Heart left ventricle (tissue), 16 donors: ENCODE data around the gene APMAP. TPM values are rescaled to one million over a fixed set of nuclear protein-coding genes. Genes with fewer than 3 reads are reported as not detected.
A peak's percentile ranks its signal among the peaks of the same experiment; 100 is the strongest.

Experiments used
- ATAC-seq, 4 donors: fragments of 200-7000 bp; cut with Tn5 transposase; one replicate each; pipeline ENCODE4 v1.9.1; 2020 to 2022; ENCODE audit warnings: moderate library complexity in 4 of 4, mild to moderate bottlenecking in 3 of 4, moderate number of reproducible peaks in 1 of 4
- DNase-seq, 5 donors: peaks; one replicate each; pipeline ENCODE4 v3.0.0-alpha.2; 2020
- H3K27ac ChIP-seq, 12 donors: fragments of 200-600 bp; sonication (generic) in 4 of 12; one replicate each; pipeline versions ENCODE4 v1.5.0 to v1.8.0; 2016 to 2022; ENCODE audit warnings: mild to moderate bottlenecking in 2 of 12
- H3K27me3 ChIP-seq, 9 donors: fragments of 200-600 bp; sonication (generic) in 2 of 9; one replicate each; pipeline versions ENCODE4 v1.5.1 to v1.8.0; 2016 to 2022; ENCODE audit warnings: mild to moderate bottlenecking in 3 of 9
- H3K36me3 ChIP-seq, 9 donors: fragments of 200-600 bp; sonication (generic) in 2 of 9; one replicate each; pipeline versions ENCODE4 v1.5.0 to v1.8.0; 2018 to 2022; ENCODE audit warnings: mild to moderate bottlenecking in 2 of 9
- H3K4me1 ChIP-seq, 12 donors: fragments of 200-600 bp; sonication (generic) in 4 of 12; one replicate each; pipeline versions ENCODE4 v1.5.0 to v1.8.0; 2016 to 2022; ENCODE audit warnings: mild to moderate bottlenecking in 3 of 12
- H3K4me3 ChIP-seq, 12 donors: fragments of 200-600 bp; sonication (generic) in 4 of 12; one replicate each; pipeline versions ENCODE4 v1.5.0 to v1.8.0; 2017 to 2022; ENCODE audit warnings: mild to moderate bottlenecking in 9 of 12, moderate library complexity in 4 of 12
- H3K9me3 ChIP-seq, 12 donors: fragments of 200-600 bp; sonication (generic) in 4 of 12; one replicate each; pipeline versions ENCODE4 v1.5.0 to v1.8.0; 2016 to 2022; ENCODE audit warnings: mild to moderate bottlenecking in 1 of 12
- CTCF ChIP-seq, 12 donors: fragments of 200-600 bp; sonication (generic) in 4 of 12; IDR thresholded peaks; one replicate each; pipeline versions ENCODE4 v1.5.0 to v1.8.0; 2018 to 2022; ENCODE audit warnings: antibody characterized with exemption in 12 of 12, mild to moderate bottlenecking in 5 of 12
- POLR2A ChIP-seq, 2 donors: fragments of 450-650 bp; IDR thresholded peaks; one replicate each; pipeline ENCODE4 v1.6.1; 2017; ENCODE audit warnings: antibody characterized with exemption in 2 of 2, mild to moderate bottlenecking in 2 of 2, moderate library complexity in 2 of 2
- WGBS, 4 donors: extraction: QIAGEN DNeasy Blood & Tissue Kit in 2 of 4; methylation state at CpG; one replicate each; pipeline versions ENCODE4 v1.1.5 to v1.1.7; 2013 to 2018; 5-methylcytosine and 5-hydroxymethylcytosine counted together
- intact Hi-C, 10 donors: fragments of 100-400 bp; cut with DNase I; formaldehyde crosslinking; loops; one replicate each; pipeline versions ENCODE4 v1.11.1 to v1.14.2; 2022
- polyA plus RNA-seq, 2 donors: library from polyadenylated mRNA; stranded (reverse); fragments of 200-250 nt; gene quantifications; one replicate each; pipeline ENCODE4 v1.2.3, GENCODE V29; 2013
- total RNA-seq, 9 donors: library from RNA; depleted of rRNA in 2 of 9; stranded (reverse); fragments of >200 nt in 2 of 9; fragmentation: NEBNext Ultra II Directional in 3 of 9; extraction: Animal tissue kit (Norgen Biotek cat#: 25700) in 3 of 9; gene quantifications; one replicate each; pipeline versions ENCODE4 v1.1.0 to v1.2.4, GENCODE V29; 2016 to 2023
- donor health status: ischemic (EF 13 %, LVEDD 7.1; RV severe dilation, severe dysfunction).
- donor health status: healthy with polysubstance abuse.
- donor health status: DM: no; HTN: yes; CAD: no.
- donor health status: DM: no; HTN: no; CAD: no.
- donor health status: ischemic (EF 25% LVEDD 6.9; RV normal size, moderate dysfunction).
- donor health status: ischemic (EF 25% LVEDD 5.7; RV mildly dilated, moderate dysfunction).
- donor health status: healthy.
- donor health status: DM: yes; HTN: yes; CAD: no.
- donor health status: ischemic (EF 35%, LVEDD 5.7; RV mildly dilated, moderate dysfunction).
- donor health status: nonischemic (EF 11% LVEDD 7.7; RV severe dilation, severe dysfunction).
- donor health status: DM: yes; HTN: yes; CAD: no.
- donor health status: PGD.
- donor health status: ischemic (EF 29% LVEDD 5.4; RV normal size, mild dysfunction).
- donor health status: nonischemic (EF 23%, LVEDD 6.1; RV moderate dilation, normal function).

APMAP gene
- total and polyA plus RNA-seq, 11 donors: 16.2 to 61.3 (median 31.9) TPM

DNA sequence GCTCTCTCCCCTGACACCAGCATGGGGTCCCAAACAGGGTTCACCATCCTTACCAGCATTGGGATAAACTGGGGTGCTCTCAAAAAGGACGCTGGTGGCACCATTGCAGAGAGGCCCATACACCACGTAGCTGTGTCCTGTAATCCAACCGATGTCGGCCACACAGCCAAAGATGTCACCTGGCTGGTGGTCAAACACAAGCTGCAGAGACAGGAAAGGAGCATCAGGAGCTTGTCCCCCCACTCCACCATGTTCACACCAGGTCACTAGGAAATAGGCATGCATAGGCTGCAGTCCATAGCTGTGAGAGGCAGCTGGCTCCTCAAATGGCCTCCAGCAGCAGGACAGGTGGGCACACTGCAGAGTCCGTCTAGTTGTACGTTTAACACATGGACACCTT is 28.8 kb upstream of the APMAP start:
- Histone ChIP-seq H3K27me3 (no peaks in the 10 kb centered on the region), H3K27ac (peak overlapping the region in 6 of 12 donors; percentile 11 to 71 (median 46)), H3K4me1 (peaks cover 0 to 71% (median 21%) of the 10 kb centered on the region in 12 donors), H3K4me3 (no peak overlapping the region), H3K36me3 (peaks cover 0 to 71% (median 48%) of the 10 kb centered on the region in 9 donors), H3K9me3 (no peaks in the 10 kb centered on the region)
- WGBS, 4 donors: 91 to 94% (median 93%) methylated on average over 5 to 6 of the region's 6 CpGs
- no peak for TF ChIP-seq POLR2A (IDR thresholded peaks at IDR 0.05)
- no peak for TF ChIP-seq CTCF (IDR thresholded peaks at IDR 0.05)
- DNase-seq: peak in 2 of 5 donors; percentile 9 to 17
- ATAC-seq: no peak
- intact Hi-C loops: loop anchor here in 1 of 10 donors (5.0 kb wide), 1 partner anchor 36 kb away; the partner anchor contains the start of gene ACSS1

DNA sequence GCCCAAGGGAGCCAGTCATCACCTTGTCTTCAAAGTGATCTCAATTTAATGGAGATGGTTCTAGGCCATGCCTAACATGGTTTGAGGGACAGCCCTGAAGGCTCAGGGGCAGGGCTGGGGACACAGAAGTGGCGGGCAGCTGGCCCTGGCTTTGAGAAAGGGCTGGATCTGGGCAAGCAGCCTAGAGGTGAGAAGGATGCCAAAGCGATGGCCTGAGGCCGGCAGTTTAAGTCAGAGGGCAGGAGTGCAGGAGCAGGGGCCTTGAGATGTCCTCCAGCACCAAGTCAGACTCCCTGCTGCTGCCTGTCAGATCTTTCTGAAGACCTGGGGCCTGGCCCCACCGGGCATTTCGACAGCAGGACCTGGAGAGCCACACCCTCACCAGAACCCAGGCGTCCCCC is 28.4 kb upstream of the APMAP start:
- H3K36me3 ChIP-seq: peaks cover 0 to 75% (median 53%) of the 10 kb centered on the region in 9 donors
- no peak overlapping the region for H3K4me3 ChIP-seq
- intact Hi-C loops: loop anchor here in 1 of 10 donors (5.0 kb wide), 1 partner anchor 36 kb away; the partner anchor contains the start of gene ACSS1
- H3K9me3 ChIP-seq: no peaks in the 10 kb centered on the region
- H3K4me1 ChIP-seq: peaks cover 0 to 66% (median 19%) of the 10 kb centered on the region in 12 donors
- peak; percentile 53 to 79 (median 76) for ATAC-seq
- H3K27ac ChIP-seq: peak overlapping the region in 6 of 12 donors; percentile 11 to 71 (median 46)
- H3K27me3 ChIP-seq: no peaks in the 10 kb centered on the region
- DNase-seq: peak in 3 of 5 donors; percentile 31 to 73 (median 73)
- 58 to 68% (median 66%) methylated on average over 6 of the region's 6 CpGs for WGBS, 4 donors
- no peak for TF ChIP-seq POLR2A (IDR thresholded peaks at IDR 0.05)
- TF ChIP-seq CTCF (IDR thresholded peaks at IDR 0.05): no peak

GRCh38 chr20:25020345-25020744 is 27.8 kb upstream of the APMAP start:
- intact Hi-C loops: loop anchor here in 1 of 10 donors (5.0 kb wide), 1 partner anchor 37 kb away; the partner anchor contains the start of gene ACSS1
- no peak for TF ChIP-seq CTCF (IDR thresholded peaks at IDR 0.05)
- TF ChIP-seq POLR2A (IDR thresholded peaks at IDR 0.05): no peak
- 93 to 96% (median 94%) methylated on average over 5 of the region's 5 CpGs for WGBS, 4 donors
- peaks cover 0 to 61% (median 17%) of the 10 kb centered on the region in 12 donors for H3K4me1 ChIP-seq
- H3K27ac ChIP-seq: peak overlapping the region in 4 of 12 donors; percentile 33 to 71 (median 54)
- H3K36me3 ChIP-seq: peaks cover 0 to 78% (median 58%) of the 10 kb centered on the region in 9 donors
- H3K4me3 ChIP-seq: no peak overlapping the region
- no peaks in the 10 kb centered on the region for H3K9me3 ChIP-seq
- no peaks in the 10 kb centered on the region for H3K27me3 ChIP-seq
- ATAC-seq (no peak), DNase-seq (peak in 2 of 5 donors; percentile 8 to 15)

GRCh38 chr20:25019381-25020155 is 27.0 kb upstream of the APMAP start:
- no peak for ATAC-seq

More at GRCh38 chr20:25019381-25020155, 27.0 kb upstream of the APMAP start:
- DNase-seq: peak in 3 of 5 donors; percentile 10 to 13 (median 11)
- no peaks in the 10 kb centered on the region for H3K27me3 ChIP-seq
- WGBS, 4 donors: 79 to 94% (median 90%) methylated on average over 11 to 16 of the region's 16 CpGs
- H3K27ac ChIP-seq: no peak overlapping the region
- TF ChIP-seq POLR2A (IDR thresholded peaks at IDR 0.05) (no peak), CTCF (IDR thresholded peaks at IDR 0.05) (no peak)
- peaks cover 0 to 86% (median 66%) of the 10 kb centered on the region in 9 donors for H3K36me3 ChIP-seq
- peaks cover 0 to 53% (median 13%) of the 10 kb centered on the region in 12 donors for H3K4me1 ChIP-seq
- H3K4me3 ChIP-seq: no peak overlapping the region
- no peaks in the 10 kb centered on the region for H3K9me3 ChIP-seq
- intact Hi-C loops: loop anchor here in 2 of 10 donors (5.0 to 10.0 kb wide), 2 partner anchors 38 to 55 kb away; partner anchors contain the start of gene ACSS1 (in 1 of the 2)
